CD4-positive, alpha-beta T cell treated with Interleukin-15 for 4 hours (primary cell): ENCODE data around the gene RABGAP1L.

Source experiments
- DNase-seq: peaks from one replicate; pipeline ENCODE4 v3.0.0-alpha.2; 2020; ENCODE audit warnings: low spot score

The RABGAP1L gene

GRCh38 chr1:174713796-174714195, 554.5 kb downstream of the RABGAP1L start:
- no peak for DNase-seq

GRCh38 chr1:174719194-174719593, 559.9 kb downstream of the RABGAP1L start:
- DNase-seq, result no peak

GRCh38 chr1:174720618-174721017, 561.3 kb downstream of the RABGAP1L start:
- no peak for DNase-seq

GRCh38 chr1:174721246-174721645, 561.9 kb downstream of the RABGAP1L start:
- DNase-seq, result no peak

GRCh38 chr1:174723816-174724215, 564.5 kb downstream of the RABGAP1L start:
- no peak for DNase-seq

- DNase-seq, result no peak
Measured at GRCh38 chr1:174724219-174724618, 564.9 kb downstream of the RABGAP1L start.

- DNase-seq, result peak; percentile 2
Measured at GRCh38 chr1:174726167-174726879, 567.0 kb downstream of the RABGAP1L start.

GRCh38 chr1:174726880-174727585, 567.7 kb downstream of the RABGAP1L start:
- DNase-seq, result no peak

- no peak for DNase-seq
Measured at GRCh38 chr1:174734270-174734669, 575.0 kb downstream of the RABGAP1L start.

GRCh38 chr1:174736831-174737230, 577.5 kb downstream of the RABGAP1L start:
- no peak for DNase-seq

- no peak for DNase-seq
Measured at GRCh38 chr1:174740249-174740968, 581.1 kb downstream of the RABGAP1L start.

GRCh38 chr1:174742805-174743653, 583.7 kb downstream of the RABGAP1L start:
- no peak for DNase-seq

GRCh38 chr1:174743654-174744561, 584.6 kb downstream of the RABGAP1L start:
- DNase-seq, result peak; percentile 32

GRCh38 chr1:174744886-174745285, 585.6 kb downstream of the RABGAP1L start:
- DNase-seq, result no peak

GRCh38 chr1:174746024-174746808, 586.9 kb downstream of the RABGAP1L start:
- no peak for DNase-seq

- no peak for DNase-seq
Measured at GRCh38 chr1:174747613-174748012, 588.3 kb downstream of the RABGAP1L start.

- DNase-seq, result no peak
Measured at GRCh38 chr1:174748586-174748985, 589.3 kb downstream of the RABGAP1L start.

- DNase-seq, result no peak
Measured at GRCh38 chr1:174753131-174753530, 593.8 kb downstream of the RABGAP1L start.

- no peak for DNase-seq
Measured at GRCh38 chr1:174761335-174761734, 602.0 kb downstream of the RABGAP1L start.
